ENCODE data around the gene ARX. TPM values are rescaled to one million over a fixed set of nuclear protein-coding genes. Genes with fewer than 3 reads are reported as not detected.

The ARX gene
- total and polyA plus RNA-seq, 5 donors from 2014 or later: not detected

GRCh38 chrX:24969812-24970211 is 46.0 kb downstream of the ARX start:
- no peak overlapping the region for H3K4me3 ChIP-seq (ENCODE audit: low read depth, low read length)
- no peaks in the 10 kb centered on the region for H3K4me1 ChIP-seq (ENCODE audit: control insufficient read depth, insufficient read depth, low read length, poor library complexity, severe bottlenecking)
- ATAC-seq (ENCODE audit: low read depth in 2 of 2) (no peak), DNase-seq (no peak)
- Mint-ChIP-seq H3K9me3 (peaks cover 0 to 4% (median 0%) of the 10 kb centered on the region in 7 donors), H3K4me3 (no peak overlapping the region), H3K27ac (no peak overlapping the region), H3K36me3 (peaks cover 5% of the 10 kb centered on the region), H3K27me3 (no peaks in the 10 kb centered on the region), H3K4me1 (peaks cover 0 to 2% (median 0%) of the 10 kb centered on the region in 4 donors)
- H3K36me3 ChIP-seq (ENCODE audit: control insufficient read depth, insufficient read depth, low read length): no peaks in the 10 kb centered on the region
- no peak overlapping the region for H3K27ac ChIP-seq (ENCODE audit: insufficient read depth, low read length, poor library complexity, severe bottlenecking)
- no peaks in the 10 kb centered on the region for H3K27me3 ChIP-seq (ENCODE audit: control insufficient read depth, insufficient read depth, low read length)
- no peaks in the 10 kb centered on the region for H3K9me3 ChIP-seq (ENCODE audit: control insufficient read depth in 2 of 2, low read length in 2 of 2)

GRCh38 chrX:24965372-24965771 is 50.4 kb downstream of the ARX start:
- no peak overlapping the region for H3K4me3 Mint-ChIP-seq
- no peak for DNase-seq

GRCh38 chrX:24963823-24964222 is 51.9 kb downstream of the ARX start:
- Mint-ChIP-seq H3K27ac (no peak overlapping the region), H3K27me3 (no peaks in the 10 kb centered on the region), H3K4me3 (no peak overlapping the region), H3K4me1 (no peaks in the 10 kb centered on the region), H3K36me3 (no peaks in the 10 kb centered on the region), H3K9me3 (peaks cover 0 to 4% (median 0%) of the 10 kb centered on the region in 7 donors)
- Histone ChIP-seq H3K9me3 (ENCODE audit: control insufficient read depth in 2 of 2, low read length in 2 of 2) (no peaks in the 10 kb centered on the region), H3K4me3 (ENCODE audit: low read depth, low read length) (no peak overlapping the region), H3K36me3 (ENCODE audit: control insufficient read depth, insufficient read depth, low read length) (no peaks in the 10 kb centered on the region), H3K27me3 (ENCODE audit: control insufficient read depth, insufficient read depth, low read length) (no peaks in the 10 kb centered on the region), H3K4me1 (ENCODE audit: control insufficient read depth, insufficient read depth, low read length, poor library complexity, severe bottlenecking) (no peaks in the 10 kb centered on the region), H3K27ac (ENCODE audit: insufficient read depth, low read length, poor library complexity, severe bottlenecking) (no peak overlapping the region)
- no peak for DNase-seq
- ATAC-seq (ENCODE audit: low read depth in 2 of 2): no peak

More at GRCh38 chrX:24965372-24965771, 50.4 kb downstream of the ARX start:
- Mint-ChIP-seq H3K4me1 (no peaks in the 10 kb centered on the region), H3K27me3 (no peaks in the 10 kb centered on the region), H3K27ac (no peak overlapping the region), H3K9me3 (peaks cover 0 to 4% (median 0%) of the 10 kb centered on the region in 7 donors), H3K36me3 (no peaks in the 10 kb centered on the region)
- Histone ChIP-seq H3K4me3 (ENCODE audit: low read depth, low read length) (no peak overlapping the region), H3K9me3 (ENCODE audit: control insufficient read depth in 2 of 2, low read length in 2 of 2) (no peaks in the 10 kb centered on the region), H3K4me1 (ENCODE audit: control insufficient read depth, insufficient read depth, low read length, poor library complexity, severe bottlenecking) (no peaks in the 10 kb centered on the region), H3K27ac (ENCODE audit: insufficient read depth, low read length, poor library complexity, severe bottlenecking) (no peak overlapping the region), H3K36me3 (ENCODE audit: control insufficient read depth, insufficient read depth, low read length) (no peaks in the 10 kb centered on the region), H3K27me3 (ENCODE audit: control insufficient read depth, insufficient read depth, low read length) (no peaks in the 10 kb centered on the region)
- ATAC-seq (ENCODE audit: low read depth in 2 of 2): no peak

- H3K9me3 Mint-ChIP-seq: peaks cover 0 to 2% (median 0%) of the 10 kb centered on the region in 7 donors
- no peaks in the 10 kb centered on the region for H3K9me3 ChIP-seq (ENCODE audit: control insufficient read depth in 2 of 2, low read length in 2 of 2)
- no peak overlapping the region for H3K27ac ChIP-seq (ENCODE audit: insufficient read depth, low read length, poor library complexity, severe bottlenecking)
- peaks cover 0 to 2% (median 0%) of the 10 kb centered on the region in 4 donors for H3K4me1 Mint-ChIP-seq
- H3K27me3 Mint-ChIP-seq: no peaks in the 10 kb centered on the region
- H3K4me1 ChIP-seq (ENCODE audit: control insufficient read depth, insufficient read depth, low read length, poor library complexity, severe bottlenecking): no peaks in the 10 kb centered on the region
- H3K4me3 ChIP-seq (ENCODE audit: low read depth, low read length): no peak overlapping the region
- H3K36me3 ChIP-seq (ENCODE audit: control insufficient read depth, insufficient read depth, low read length): no peaks in the 10 kb centered on the region
- H3K27me3 ChIP-seq (ENCODE audit: control insufficient read depth, insufficient read depth, low read length): no peaks in the 10 kb centered on the region
- no peaks in the 10 kb centered on the region for H3K36me3 Mint-ChIP-seq
- ATAC-seq (ENCODE audit: low read depth in 2 of 2) (no peak), DNase-seq (no peak)
- no peak overlapping the region for H3K4me3 Mint-ChIP-seq
- H3K27ac Mint-ChIP-seq: no peak overlapping the region
Observed at GRCh38 chrX:24961809-24962208, 54.0 kb downstream of the ARX start.

GRCh38 chrX:24956828-24957227 is 58.9 kb downstream of the ARX start:
- Histone ChIP-seq H3K9me3 (ENCODE audit: control insufficient read depth in 2 of 2, low read length in 2 of 2) (no peaks in the 10 kb centered on the region), H3K4me3 (ENCODE audit: low read depth, low read length) (no peak overlapping the region), H3K27ac (ENCODE audit: insufficient read depth, low read length, poor library complexity, severe bottlenecking) (no peak overlapping the region), H3K4me1 (ENCODE audit: control insufficient read depth, insufficient read depth, low read length, poor library complexity, severe bottlenecking) (no peaks in the 10 kb centered on the region), H3K36me3 (ENCODE audit: control insufficient read depth, insufficient read depth, low read length) (no peaks in the 10 kb centered on the region), H3K27me3 (ENCODE audit: control insufficient read depth, insufficient read depth, low read length) (no peaks in the 10 kb centered on the region)
- H3K36me3 Mint-ChIP-seq: no peaks in the 10 kb centered on the region
- H3K4me3 Mint-ChIP-seq: no peak overlapping the region
- no peaks in the 10 kb centered on the region for H3K27me3 Mint-ChIP-seq
- DNase-seq (no peak), ATAC-seq (ENCODE audit: low read depth in 2 of 2) (no peak)
- H3K9me3 Mint-ChIP-seq: no peaks in the 10 kb centered on the region
- peaks cover 0 to 6% (median 0%) of the 10 kb centered on the region in 4 donors for H3K4me1 Mint-ChIP-seq
- H3K27ac Mint-ChIP-seq: no peak overlapping the region

- Mint-ChIP-seq H3K27ac (no peak overlapping the region), H3K4me1 (peaks cover 0 to 6% (median 0%) of the 10 kb centered on the region in 4 donors), H3K4me3 (no peak overlapping the region), H3K36me3 (no peaks in the 10 kb centered on the region), H3K27me3 (no peaks in the 10 kb centered on the region), H3K9me3 (no peaks in the 10 kb centered on the region)
- DNase-seq (no peak), ATAC-seq (ENCODE audit: low read depth in 2 of 2) (no peak)
- Histone ChIP-seq H3K36me3 (ENCODE audit: control insufficient read depth, insufficient read depth, low read length) (no peaks in the 10 kb centered on the region), H3K27ac (ENCODE audit: insufficient read depth, low read length, poor library complexity, severe bottlenecking) (no peak overlapping the region), H3K9me3 (ENCODE audit: control insufficient read depth in 2 of 2, low read length in 2 of 2) (no peaks in the 10 kb centered on the region), H3K27me3 (ENCODE audit: control insufficient read depth, insufficient read depth, low read length) (no peaks in the 10 kb centered on the region), H3K4me1 (ENCODE audit: control insufficient read depth, insufficient read depth, low read length, poor library complexity, severe bottlenecking) (no peaks in the 10 kb centered on the region), H3K4me3 (ENCODE audit: low read depth, low read length) (no peak overlapping the region)
Observed at GRCh38 chrX:24955372-24955930, 60.3 kb downstream of the ARX start.

- ATAC-seq (ENCODE audit: low read depth in 2 of 2): no peak
- H3K4me1 Mint-ChIP-seq: peaks cover 0 to 6% (median 0%) of the 10 kb centered on the region in 4 donors
Observed at GRCh38 chrX:24954732-24955131, 61.0 kb downstream of the ARX start.

More at GRCh38 chrX:24954732-24955131, 61.0 kb downstream of the ARX start:
- no peaks in the 10 kb centered on the region for H3K4me1 ChIP-seq (ENCODE audit: control insufficient read depth, insufficient read depth, low read length, poor library complexity, severe bottlenecking)
- Mint-ChIP-seq H3K27ac (no peak overlapping the region), H3K27me3 (no peaks in the 10 kb centered on the region), H3K4me3 (no peak overlapping the region), H3K36me3 (no peaks in the 10 kb centered on the region), H3K9me3 (no peaks in the 10 kb centered on the region)
- no peaks in the 10 kb centered on the region for H3K36me3 ChIP-seq (ENCODE audit: control insufficient read depth, insufficient read depth, low read length)
- no peaks in the 10 kb centered on the region for H3K27me3 ChIP-seq (ENCODE audit: control insufficient read depth, insufficient read depth, low read length)
- H3K4me3 ChIP-seq (ENCODE audit: low read depth, low read length): no peak overlapping the region
- no peak overlapping the region for H3K27ac ChIP-seq (ENCODE audit: insufficient read depth, low read length, poor library complexity, severe bottlenecking)
- no peak for DNase-seq
- H3K9me3 ChIP-seq (ENCODE audit: control insufficient read depth in 2 of 2, low read length in 2 of 2): no peaks in the 10 kb centered on the region
